Colon (tissue), 2 donors: ENCODE data around the gene ARFGAP3.
"Not testable (repeated sequence)": the region's sequence is repeated elsewhere in the genome, so short reads cannot be mapped to it uniquely, and the experiment has no call there.

Experiments
- FAIRE-seq: peaks from 2 replicates; lab custom pipeline; 2012; peaks lifted over from hg19 to GRCh38; lab: Jason Lieb, UNC
- donor health status: control.
- donor health status: control.

The ARFGAP3 gene

DNA sequence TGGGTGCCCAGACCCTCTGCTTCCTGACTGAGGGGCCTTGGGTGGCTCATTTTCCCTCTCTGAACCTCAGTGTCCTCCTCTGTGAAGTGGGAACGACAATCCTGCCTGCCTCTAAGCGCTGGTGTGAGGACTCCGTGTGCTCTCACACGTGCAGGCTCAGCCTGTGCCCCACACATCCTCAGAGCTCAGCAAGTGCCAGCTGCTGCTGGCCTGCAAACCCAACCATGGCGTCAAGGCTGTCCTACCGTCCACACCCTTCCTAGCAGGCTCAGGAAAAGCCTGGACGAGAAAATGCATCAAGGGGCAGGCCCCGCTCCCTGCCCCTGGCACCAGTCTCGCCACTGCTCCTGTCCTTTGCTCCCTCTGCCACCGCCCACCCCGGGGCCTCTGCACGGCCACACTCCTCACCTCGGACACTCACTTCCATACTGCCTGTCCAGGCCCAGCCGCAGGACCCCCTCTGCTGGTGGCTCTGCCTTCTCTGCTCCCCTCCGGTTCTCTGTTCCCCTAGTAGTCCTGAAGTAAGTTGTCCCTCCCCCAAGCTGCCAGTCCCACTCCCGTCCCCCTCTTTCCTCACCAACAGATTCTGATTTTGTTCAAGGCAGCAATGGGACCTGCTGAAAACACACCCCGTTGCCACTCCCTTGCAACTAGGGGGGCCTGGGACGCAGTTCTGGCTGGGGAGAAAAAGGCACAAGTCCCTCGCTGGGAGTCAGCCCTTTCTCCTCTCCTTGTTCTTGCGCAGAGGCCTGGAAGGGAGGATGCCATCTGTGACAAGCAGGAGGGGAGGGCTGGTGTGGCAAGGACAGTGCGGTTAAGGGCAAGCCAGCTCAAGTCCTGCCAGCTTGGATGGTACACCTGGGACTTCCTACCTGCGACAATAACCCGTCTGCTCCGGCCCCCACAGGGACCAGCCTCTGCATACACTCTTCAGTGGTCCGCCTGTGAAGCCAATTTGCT lies 62.2 kb downstream of the ARFGAP3 start:
- FAIRE-seq = no peak

DNA sequence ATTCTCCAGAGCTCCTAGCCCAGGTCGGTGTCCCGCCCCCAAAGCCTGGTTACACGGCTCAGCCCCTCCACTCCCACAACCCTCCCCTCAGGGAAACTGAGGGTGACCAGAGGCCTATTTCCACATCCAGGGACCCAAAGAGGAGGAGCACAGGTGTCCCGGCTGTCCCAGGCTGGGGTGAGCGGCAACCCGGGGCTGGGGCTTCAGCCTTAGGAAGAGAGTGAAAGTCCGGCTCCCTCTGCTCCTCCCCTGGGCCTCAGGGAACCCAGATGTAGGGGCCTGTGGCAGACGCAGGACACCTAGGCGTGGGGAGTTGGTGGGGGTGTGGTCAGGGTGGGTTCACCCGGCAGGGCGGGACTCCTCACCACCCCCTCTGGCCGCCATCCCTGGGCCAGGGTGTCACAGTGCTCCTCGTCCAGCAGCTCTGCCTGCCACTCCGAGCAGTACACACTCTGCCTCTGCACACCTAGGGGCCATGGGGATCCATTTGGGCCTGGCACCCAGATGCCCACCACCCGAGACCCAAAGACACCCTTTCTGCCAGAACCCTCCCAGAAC lies 63.1 kb downstream of the ARFGAP3 start:
- FAIRE-seq = no peak

DNA sequence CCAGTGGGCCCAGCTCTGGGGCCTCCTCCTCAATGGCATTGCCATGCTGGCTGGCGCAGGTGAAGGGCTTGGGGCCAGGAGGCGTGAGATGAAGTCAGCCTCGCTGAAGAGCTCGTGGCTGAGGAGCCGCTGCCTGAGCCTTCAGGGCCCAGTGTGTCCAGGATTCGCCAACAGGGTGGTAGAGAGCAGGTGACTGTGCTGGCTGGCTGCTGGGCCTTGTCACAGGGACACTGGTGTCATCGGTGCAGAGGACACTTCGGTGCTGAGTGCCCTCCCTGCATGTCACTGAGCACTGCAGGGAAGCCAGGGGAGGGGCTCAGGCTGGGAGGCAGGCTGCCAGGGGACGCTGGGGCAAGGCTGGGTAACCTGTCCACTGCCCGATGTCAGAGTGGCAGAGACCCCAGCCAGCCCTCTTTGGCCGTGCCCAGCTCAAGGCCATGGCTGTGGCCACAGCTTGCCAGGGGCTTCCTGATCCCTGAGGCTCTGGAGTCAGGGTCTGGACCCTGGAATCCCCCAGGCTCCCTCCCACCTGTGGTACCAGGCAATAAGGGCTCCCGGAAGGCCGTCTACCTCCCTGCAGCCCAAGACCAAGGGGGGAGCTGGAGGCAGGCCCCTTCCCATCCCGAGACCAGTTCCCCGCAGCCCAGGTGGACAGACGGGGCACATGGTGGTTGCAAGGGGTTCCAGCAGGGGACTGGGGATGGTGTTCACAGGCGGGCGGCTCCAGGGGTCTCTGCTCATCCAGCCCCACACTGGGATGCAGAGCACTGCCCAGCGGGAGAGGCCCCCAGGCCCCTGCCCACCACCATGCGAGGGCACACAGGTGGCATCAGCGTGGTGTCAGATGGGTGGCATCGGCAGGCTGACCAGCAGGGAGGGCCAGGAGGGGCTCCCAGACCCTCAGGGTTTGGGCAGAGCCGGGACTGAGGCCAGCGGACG lies 63.9 kb downstream of the ARFGAP3 start:
- FAIRE-seq = no peak

DNA sequence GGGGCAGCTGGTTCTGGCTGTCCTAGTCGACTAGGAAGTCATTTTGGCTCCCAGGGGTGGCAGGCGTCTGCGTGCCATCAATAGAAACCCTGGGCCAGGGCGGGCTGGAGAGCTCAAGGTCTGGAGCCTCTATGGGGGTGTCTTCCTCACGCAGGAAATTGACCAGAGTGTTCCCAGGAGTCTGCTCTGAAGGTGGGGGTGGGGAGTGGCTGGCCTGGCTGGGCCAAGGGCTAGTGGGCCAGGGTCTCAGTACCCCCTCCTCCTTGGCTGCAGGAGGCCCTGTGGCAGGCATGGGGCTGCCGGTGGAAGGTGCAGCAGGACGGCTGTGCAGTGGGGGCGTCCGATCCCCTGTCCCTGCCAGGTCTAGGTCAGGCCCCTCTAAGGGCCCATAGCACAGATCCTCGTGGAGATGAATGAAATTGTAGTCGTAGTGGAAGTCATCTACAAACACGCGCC lies 64.6 kb downstream of the ARFGAP3 start:
- FAIRE-seq = no peak

DNA sequence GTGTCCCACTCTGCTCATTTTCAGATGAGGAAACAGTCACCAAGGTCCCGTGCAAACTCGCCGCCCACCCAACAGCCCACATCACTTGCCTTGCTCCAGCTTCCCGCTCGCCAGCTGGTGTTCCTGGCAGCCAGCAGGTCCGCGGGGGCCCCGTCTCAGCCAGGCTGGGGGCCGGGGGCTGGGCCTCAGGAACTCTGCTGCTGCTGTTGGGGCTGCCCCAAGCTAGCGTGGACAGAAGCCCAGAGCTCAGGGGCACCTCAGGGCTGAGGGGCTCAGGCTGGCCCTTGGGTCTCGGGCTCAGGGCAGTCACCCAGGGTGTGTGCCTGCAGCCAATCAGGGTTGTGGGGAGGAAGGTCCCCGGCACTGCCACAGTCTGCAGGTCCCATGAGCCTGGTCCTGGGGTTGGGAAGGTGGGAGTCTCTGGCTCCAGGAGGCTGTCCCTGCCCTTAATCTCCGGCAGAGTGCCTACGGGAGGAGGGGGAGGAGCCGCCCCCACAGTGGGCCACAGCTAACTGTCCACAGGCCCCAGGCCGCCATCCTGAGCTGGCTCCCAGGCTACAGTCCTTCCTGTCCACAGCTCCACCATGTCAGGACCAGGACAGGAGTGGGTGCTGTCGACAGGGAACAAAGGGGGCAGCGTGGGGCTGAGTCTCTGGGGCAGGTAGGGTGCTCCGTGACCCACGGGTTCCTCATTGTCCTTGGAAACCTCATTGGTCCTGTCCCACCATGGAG lies 65.2 kb downstream of the ARFGAP3 start:
- FAIRE-seq = no peak

DNA sequence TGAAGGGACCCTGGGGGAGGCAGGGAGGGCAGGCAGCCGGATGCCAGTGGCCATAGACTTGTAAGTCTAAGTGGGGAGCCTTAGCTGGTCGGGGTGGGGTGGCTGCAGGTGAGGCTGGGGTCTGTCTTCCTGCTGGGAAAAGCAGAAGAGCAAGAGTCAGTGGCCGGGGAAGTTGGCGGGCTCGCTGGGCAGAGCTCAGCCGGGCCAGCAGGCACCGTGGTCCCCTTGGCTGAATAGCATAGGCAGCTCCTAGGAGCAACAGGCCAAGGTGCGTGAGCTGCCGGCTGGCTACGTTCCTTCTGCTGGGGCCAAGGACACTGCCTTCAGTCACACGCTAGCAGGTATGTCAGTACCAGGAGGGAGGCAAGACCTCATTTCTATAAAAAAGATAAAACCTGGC lies 68.6 kb downstream of the ARFGAP3 start:
- no peak for FAIRE-seq

DNA sequence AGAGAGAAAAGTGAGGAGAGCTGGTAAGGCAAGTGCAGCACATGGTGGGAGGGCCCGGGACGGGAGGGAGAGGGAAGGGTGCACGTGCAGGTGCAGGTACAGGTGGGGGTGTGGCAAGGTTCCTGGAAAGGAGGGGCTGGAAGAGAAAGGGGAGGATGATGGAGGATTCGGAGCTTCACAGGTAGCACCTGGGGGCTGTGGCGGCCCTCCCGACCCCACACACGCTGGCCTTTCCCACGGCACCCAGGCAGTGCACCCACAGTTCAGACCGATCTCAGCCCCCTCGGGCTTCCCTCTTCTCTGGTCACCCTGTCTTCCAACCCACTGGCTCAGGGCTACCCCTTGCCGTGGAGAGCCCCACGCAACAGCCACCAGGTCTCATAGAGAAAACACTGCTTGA lies 69.1 kb downstream of the ARFGAP3 start:
- no peak for FAIRE-seq

DNA sequence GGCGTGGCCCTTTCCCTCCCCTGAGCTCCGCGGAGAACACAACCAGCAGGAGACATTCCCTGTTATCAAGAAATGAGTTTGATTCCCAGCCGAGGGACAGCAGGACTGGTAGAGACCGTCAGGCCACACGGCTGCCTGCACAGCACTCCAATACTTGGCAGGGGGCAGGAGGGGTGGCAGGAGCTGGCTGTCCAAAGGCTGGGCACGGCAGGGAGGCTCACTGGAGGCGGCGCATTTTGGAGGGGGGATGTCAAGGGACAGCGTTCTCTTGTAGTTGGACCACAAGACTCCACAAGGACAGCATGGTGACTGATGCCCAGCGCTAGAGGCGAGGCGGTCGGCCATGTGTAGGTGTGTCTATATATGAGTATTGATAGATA lies 69.7 kb downstream of the ARFGAP3 start:
- no peak for FAIRE-seq

DNA sequence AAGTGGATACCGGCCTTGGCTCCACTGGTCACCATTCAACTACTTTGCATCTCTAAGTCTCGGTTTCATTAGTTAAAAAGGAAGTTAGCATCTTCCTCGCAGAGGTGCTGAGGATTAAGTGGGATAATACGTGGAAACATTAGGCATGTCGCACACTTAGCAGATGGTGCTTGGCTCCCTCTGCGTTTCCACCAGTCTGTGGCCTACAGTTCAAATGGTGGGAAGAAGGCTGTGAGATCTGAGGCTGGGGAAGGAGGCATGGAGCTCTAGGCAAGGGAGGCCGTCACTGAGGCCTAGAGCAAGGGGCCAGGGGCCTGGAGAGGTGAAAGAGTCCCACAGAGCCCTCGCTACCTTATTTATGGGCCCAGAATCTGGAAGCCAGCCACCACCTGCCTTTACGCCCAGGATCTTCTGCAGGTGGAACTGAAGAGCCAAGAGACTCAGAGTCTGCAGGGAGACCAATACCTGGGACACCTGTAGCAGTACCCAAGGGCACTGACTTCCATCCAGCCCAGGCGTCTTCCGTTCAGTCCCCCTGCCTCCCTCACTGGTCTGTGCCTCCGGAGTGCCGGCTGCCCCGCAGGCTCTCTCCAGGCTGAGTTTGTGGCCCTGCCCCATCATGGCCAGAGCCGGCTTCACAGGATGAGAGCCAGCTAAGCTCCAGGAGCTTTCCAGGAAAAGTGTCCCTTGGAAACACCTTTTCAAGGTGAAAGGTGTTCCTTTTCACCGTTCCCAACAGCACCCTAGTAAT lies 70.3 kb downstream of the ARFGAP3 start:
- FAIRE-seq = no peak

DNA sequence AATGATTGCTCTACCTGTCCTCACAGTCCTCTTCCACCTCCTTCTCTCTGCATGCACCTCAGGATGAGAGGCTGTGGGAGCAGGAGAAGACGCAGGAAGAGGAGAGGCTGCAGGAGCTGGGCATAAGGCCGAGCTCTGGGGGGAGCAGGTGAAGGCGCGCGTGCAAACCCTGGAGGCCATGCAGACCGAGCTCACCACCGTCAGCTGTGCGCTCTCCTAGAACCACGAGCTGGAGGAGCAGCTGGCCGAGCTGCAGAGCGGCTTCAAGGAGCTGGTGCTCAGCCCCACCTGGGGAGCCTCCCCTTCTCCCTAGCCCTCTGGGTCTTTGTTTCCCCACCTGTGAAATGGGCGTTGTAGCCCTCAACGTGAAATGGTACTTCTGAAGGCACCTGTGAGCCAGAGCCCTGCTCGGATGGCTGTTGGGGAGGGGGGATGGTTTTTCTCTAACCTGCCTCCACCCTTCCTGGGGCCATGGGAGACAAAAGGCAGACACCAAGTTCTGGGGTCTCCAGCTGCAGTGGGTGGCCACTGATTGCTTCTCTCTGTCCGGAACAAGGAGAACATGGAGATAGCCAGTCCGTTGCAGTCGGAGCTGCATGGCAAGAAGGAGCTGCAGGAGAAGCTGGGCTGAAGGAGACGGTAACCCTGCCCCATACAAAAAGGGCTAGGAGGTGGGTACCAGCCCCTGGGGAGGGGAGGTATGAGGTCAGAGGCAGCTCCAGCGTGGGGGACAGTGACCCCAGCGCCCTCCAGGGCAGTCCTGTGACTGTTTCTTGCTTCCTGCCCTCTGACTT lies 71.2 kb downstream of the ARFGAP3 start:
- no peak for FAIRE-seq

DNA sequence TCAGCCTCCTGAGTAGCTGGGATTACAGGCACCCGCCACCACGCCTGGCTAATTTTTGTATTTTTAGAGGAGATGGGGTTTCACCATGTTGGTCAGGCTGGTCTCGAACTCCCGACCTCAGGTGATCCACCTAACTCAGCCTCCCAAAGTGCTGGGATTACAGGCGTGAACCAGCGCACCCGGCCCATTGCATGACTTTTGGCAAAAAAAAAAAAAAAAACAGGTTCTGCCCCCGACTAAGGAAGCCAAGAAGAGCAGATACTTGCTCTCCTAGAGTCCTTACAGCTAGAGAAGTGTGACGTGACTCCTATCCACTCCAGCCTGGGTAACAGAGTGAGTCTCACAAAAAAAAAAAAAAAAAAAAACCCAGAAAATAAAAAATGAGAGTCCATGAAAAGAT lies 74.8 kb downstream of the ARFGAP3 start:
- FAIRE-seq = not testable (repeated sequence)

DNA sequence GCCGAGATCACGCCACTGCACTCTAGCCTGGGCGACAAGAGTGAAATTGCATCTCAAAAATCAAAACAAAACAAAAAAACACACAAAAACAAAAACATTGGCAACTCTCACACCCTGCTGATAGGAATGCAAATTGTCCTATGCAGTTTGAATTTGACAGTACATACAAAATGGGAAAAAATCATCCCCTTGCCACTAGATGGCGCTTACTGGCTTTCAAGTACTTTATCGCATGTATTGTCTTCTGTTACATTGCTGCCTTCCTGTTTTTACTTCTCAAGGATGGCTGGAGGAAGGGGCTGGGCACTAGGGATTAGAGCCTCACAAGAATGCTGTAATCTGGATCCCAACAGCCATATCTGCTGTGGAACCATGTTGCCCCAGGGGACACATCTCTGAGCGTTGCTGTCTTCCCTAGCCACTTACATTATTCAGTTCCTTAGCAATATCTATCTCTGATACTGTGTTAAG lies 77.0 kb downstream of the ARFGAP3 start:
- no peak for FAIRE-seq

DNA sequence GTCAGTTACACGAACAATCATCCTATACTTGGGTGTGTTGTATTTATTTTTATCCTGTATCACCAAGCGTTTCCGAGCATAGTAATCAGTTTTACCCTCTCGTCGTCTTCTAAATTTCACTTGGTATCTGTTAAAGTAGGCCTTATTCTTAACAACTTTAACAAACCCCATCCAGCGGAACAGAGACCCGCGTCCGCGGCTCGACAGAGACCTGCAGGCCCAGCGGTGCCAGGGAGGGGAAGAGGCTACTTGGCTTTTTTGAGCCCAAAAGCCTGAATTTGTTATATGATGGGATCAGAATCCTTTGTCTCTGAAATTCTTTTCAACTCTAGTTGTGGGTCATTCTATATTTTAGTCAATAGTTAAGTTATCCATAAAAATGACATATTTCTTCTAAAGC lies 79.9 kb downstream of the ARFGAP3 start:
- FAIRE-seq = no peak

DNA sequence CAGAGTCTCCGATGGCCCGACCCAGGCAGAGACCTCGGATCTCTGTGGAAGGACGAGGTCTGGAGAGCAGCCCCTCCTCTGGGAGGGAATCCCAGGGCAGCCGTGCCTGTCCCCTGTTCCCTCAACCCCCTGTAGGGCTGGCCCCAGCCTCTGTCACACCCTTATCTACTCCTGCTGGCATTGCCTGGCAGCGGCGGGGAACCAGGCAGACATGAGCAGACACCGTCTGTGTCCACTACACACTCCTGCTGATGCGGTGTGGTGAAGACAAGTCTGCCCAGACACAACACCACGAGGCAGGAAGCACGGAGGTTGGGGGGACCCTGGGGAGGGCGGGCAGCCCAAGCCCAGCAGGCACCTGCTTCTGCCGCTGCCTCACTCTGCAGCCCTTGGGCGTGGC lies 83.9 kb downstream of the ARFGAP3 start:
- no peak for FAIRE-seq

DNA sequence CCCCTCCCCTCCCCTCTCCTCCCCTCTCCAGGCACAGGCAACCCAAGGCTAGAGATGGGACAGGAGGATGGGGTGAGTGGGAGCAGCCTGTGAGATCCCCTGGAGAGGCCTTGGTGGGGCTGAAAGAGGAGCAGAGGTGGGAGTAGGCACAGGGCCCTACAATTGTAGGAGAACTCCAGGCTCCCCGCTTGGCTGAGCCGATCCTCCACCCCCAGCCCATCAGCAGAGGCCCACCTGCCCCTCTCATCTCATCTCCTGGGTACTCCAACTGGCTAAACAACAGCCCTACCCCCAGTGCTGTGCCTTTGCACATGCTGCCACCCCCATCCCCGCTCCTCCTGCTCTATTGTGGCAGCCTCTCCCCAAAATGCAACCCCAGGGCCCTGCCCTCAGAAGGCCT lies 84.4 kb downstream of the ARFGAP3 start:
- no peak for FAIRE-seq

DNA sequence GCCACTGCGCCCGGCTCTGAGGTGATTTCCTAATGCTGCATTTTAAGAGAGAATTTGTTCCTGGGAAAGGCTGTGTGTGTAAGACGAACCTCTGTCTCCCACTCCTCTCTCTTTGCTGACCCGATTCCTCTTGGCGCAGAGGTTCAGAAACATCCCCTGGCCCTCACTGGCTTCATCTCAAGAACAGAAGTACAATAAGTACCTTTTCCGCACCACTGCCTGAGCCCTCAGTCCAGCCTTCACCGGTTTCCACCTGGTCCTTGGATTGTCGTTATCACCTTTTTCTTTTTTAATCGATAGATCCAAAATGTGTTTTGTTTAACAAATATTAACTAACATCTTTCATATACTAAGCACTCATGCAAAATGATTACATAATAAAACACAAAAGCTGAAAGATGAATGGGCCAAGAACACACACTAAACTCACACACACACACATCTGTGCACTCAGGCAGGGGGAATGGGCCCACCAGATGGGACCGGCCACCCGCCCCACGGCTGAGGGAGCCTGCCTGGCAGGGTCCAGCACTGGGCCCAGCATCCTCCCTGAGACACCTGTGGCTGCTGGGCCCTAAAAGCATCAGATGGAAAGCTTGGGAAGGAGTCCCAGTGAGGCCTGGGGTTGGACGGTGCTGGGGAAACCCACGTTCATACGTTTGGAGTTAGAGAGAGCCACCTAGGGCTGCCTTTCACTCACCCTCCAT lies 86.0 kb downstream of the ARFGAP3 start:
- no peak for FAIRE-seq

DNA sequence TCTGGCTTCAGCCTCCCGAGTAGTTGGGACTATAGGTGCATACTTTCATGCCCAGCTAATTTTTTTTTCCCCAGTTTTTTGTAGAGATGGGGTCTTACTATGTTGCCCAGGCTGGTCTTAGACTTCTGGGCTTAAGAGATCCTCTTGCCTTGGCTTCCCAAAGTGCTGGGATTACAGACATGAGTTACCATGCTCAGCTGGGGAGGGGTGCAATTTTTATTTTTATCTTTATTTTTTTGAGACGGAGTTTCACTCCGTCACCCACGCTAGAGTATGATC lies 86.7 kb downstream of the ARFGAP3 start:
- no peak for FAIRE-seq

DNA sequence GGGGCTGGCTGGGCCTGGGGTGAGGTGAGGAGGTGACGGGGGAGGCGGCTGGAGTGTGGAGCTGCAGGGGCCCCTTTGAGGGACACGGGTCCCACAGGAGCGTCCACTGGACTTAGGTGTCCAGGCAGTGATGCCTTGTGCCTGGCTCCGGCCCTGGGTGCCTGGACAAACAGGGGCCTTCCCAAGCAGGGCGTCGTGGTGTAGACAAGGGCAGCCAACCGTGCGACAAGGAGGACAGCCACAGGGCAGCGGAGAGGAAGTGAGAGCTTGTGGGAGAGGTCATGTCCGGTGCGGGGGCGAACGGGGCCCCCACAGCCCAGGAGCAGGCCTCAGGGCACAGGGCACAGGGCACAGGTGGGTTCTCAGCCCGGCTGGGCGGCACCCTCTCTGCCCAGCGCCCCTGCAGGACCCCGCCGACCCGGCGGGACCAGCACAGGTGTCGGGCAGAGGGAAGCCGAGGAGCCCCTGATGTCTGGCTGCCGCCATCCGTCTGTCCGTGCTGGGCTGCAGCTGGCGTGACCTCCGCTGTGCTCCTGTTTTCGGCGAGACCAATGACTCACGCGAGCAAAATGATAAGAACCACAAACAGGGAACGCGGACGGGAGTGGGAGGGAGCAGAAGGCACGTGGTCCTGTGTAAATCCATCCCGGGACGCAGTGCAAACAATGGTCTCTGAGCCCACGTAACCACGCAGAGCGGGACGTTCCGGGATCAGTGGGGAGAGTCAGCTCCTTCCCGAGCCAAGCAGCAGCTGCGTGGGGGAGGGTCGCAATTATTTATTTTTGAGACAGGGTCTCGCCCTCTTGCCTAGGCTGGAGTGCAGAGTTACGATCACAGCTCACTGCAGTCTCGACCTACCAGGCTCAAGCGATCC lies 87.3 kb downstream of the ARFGAP3 start:
- FAIRE-seq = no peak

DNA sequence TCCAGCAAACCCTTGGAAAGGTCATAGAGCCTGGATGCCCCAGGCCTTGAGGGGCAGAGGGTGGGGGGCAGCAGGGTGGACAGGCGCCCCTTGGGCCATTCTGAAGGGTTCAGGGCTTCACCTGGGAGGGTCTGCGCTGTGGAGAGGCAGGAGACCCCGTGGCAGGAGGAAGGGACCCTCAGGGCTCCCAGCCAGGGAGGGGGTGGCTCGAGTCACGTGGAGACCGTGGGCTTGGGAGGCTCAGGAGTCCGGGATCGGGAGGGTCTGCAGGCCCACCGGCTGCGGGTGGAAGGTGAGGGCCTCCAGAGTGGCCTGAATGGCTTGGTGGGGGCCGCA lies 87.9 kb downstream of the ARFGAP3 start:
- no peak for FAIRE-seq
